ENCODE results near the gene DNMT3B. TPM values are rescaled to one million over a fixed set of nuclear protein-coding genes. Genes with fewer than 3 reads are reported as not detected.

DNMT3B gene
- total and polyA plus RNA-seq, 2 donors (not counting 1 experiment from before 2014, with no cell fraction given) = 0.15 to 0.47 TPM

- POLR2A ChIA-PET = no interaction called here
- no peak overlapping the region for H3K4me3 Mint-ChIP-seq
- peaks cover 6% of the 10 kb centered on the region for H3K4me1 Mint-ChIP-seq
- no peak overlapping the region for H3K27ac ChIP-seq (ENCODE audit: low read length in 2 of 2)
- H3K27me3 Mint-ChIP-seq = no peaks in the 10 kb centered on the region
- ATAC-seq (ENCODE audit: low read depth) (no peak), DNase-seq (no peak)
- H3K27ac Mint-ChIP-seq = no peak overlapping the region
- no peaks in the 10 kb centered on the region for H3K27me3 ChIP-seq (replicated peaks in 1 of 4; ENCODE audit: control extremely low read depth in 1 of 4, control insufficient read depth in 3 of 4, insufficient read depth in 4 of 4, low read length in 3 of 4)
- H3K4me3 ChIP-seq (ENCODE audit: control extremely low read depth in 1 of 5, extremely low read depth in 1 of 5, insufficient read depth in 1 of 5, low read depth in 2 of 5, low read length in 4 of 5) = no peak overlapping the region
- no peaks in the 10 kb centered on the region for H3K9me3 Mint-ChIP-seq (ENCODE audit: insufficient read depth)
- peaks cover 66% of the 10 kb centered on the region for H4K20me1 ChIP-seq (ENCODE audit: control insufficient read depth, insufficient read depth, low read length, poor library complexity, severe bottlenecking)
- WGBS (ENCODE audit: insufficient coverage) = 82% methylated on average over 17 of the region's 17 CpGs
- intact Hi-C loops (cut with micrococcal nuclease) = no loop called here
- TF ChIP-seq CTCF (IDR thresholded peaks at IDR 0.05) (no peak), EZH2 (IDR thresholded peaks at IDR 0.05; ENCODE audit: borderline replicate concordance, insufficient read depth, low read depth, low read length, poor library complexity, severe bottlenecking) (no peak)
- H3K9me3 ChIP-seq (ENCODE audit: control extremely low read depth in 1 of 3, control insufficient read depth in 2 of 3, insufficient read depth in 1 of 3, low read length in 2 of 3) = no peaks in the 10 kb centered on the region
- no peak overlapping the region for H3K9ac ChIP-seq (ENCODE audit: low read length)
- CTCF ChIA-PET = interaction anchor here (0.6 kb wide), 1 partner anchor 9 kb away, joined by 4 read pairs; no protein-coding TSS in a partner anchor
- no peak overlapping the region for H2AFZ ChIP-seq (ENCODE audit: insufficient read depth, low read depth, low read length, poor library complexity, severe bottlenecking)
- H3K4me1 ChIP-seq (ENCODE audit: control insufficient read depth in 2 of 2, insufficient read depth in 2 of 2, low read length in 2 of 2) = no peaks in the 10 kb centered on the region
- H3K4me2 ChIP-seq (replicated peaks; ENCODE audit: low read depth, low read length, poor library complexity, severe bottlenecking) = no peak overlapping the region
- peaks cover 55% of the 10 kb centered on the region for H3K79me2 ChIP-seq (ENCODE audit: control insufficient read depth, insufficient read depth, low read length)
- H3K36me3 ChIP-seq (replicated peaks in 1 of 2; ENCODE audit: control extremely low read depth in 1 of 2, control insufficient read depth in 1 of 2, extremely low read depth in 1 of 2, insufficient read depth in 2 of 2, low read length in 1 of 2) = peaks cover 8 to 79% of the 10 kb centered on the region in 2 experiments
Measured at GRCh38 chr20:32839227-32839981, 77.2 kb downstream of the DNMT3B start.

- no peak overlapping the region for H2AFZ ChIP-seq (ENCODE audit: insufficient read depth, low read depth, low read length, poor library complexity, severe bottlenecking)
- H3K4me2 ChIP-seq (replicated peaks; ENCODE audit: low read depth, low read length, poor library complexity, severe bottlenecking) = no peak overlapping the region
- H3K4me1 ChIP-seq (ENCODE audit: control insufficient read depth in 2 of 2, insufficient read depth in 2 of 2, low read length in 2 of 2) = no peaks in the 10 kb centered on the region
- Mint-ChIP-seq H3K4me3 (no peak overlapping the region), H3K27ac (no peak overlapping the region), H3K27me3 (no peaks in the 10 kb centered on the region), H3K4me1 (peaks cover 6% of the 10 kb centered on the region), H3K9me3 (ENCODE audit: insufficient read depth) (no peaks in the 10 kb centered on the region)
- ChIA-PET POLR2A (no interaction called here), CTCF (no interaction called here)
- 91% methylated on average over 4 of the region's 4 CpGs for WGBS (ENCODE audit: insufficient coverage)
- no peak overlapping the region for H3K4me3 ChIP-seq (ENCODE audit: control extremely low read depth in 1 of 5, extremely low read depth in 1 of 5, insufficient read depth in 1 of 5, low read depth in 2 of 5, low read length in 4 of 5)
- no peak for TF ChIP-seq CTCF (IDR thresholded peaks at IDR 0.05)
- TF ChIP-seq EZH2 (IDR thresholded peaks at IDR 0.05; ENCODE audit: borderline replicate concordance, insufficient read depth, low read depth, low read length, poor library complexity, severe bottlenecking) = no peak
- H3K27me3 ChIP-seq (replicated peaks in 1 of 4; ENCODE audit: control extremely low read depth in 1 of 4, control insufficient read depth in 3 of 4, insufficient read depth in 4 of 4, low read length in 3 of 4) = no peaks in the 10 kb centered on the region
- no peak overlapping the region for H3K9ac ChIP-seq (ENCODE audit: low read length)
- peaks cover 8 to 80% of the 10 kb centered on the region in 2 experiments for H3K36me3 ChIP-seq (replicated peaks in 1 of 2; ENCODE audit: control extremely low read depth in 1 of 2, control insufficient read depth in 1 of 2, extremely low read depth in 1 of 2, insufficient read depth in 2 of 2, low read length in 1 of 2)
- H3K27ac ChIP-seq (ENCODE audit: low read length in 2 of 2) = no peak overlapping the region
- peaks cover 69% of the 10 kb centered on the region for H4K20me1 ChIP-seq (ENCODE audit: control insufficient read depth, insufficient read depth, low read length, poor library complexity, severe bottlenecking)
- H3K9me3 ChIP-seq (ENCODE audit: control extremely low read depth in 1 of 3, control insufficient read depth in 2 of 3, insufficient read depth in 1 of 3, low read length in 2 of 3) = no peaks in the 10 kb centered on the region
- DNase-seq (no peak), ATAC-seq (ENCODE audit: low read depth) (no peak)
- H3K79me2 ChIP-seq (ENCODE audit: control insufficient read depth, insufficient read depth, low read length) = peaks cover 59% of the 10 kb centered on the region
- intact Hi-C loops (cut with micrococcal nuclease) = no loop called here
Measured at GRCh38 chr20:32839982-32840285, 77.7 kb downstream of the DNMT3B start.
